ENCODE data around the gene CDC42BPA.

GRCh38 chr1:226971765-226972164 is 346.5 kb downstream of the CDC42BPA start:
- TF ChIP-seq POLR2AphosphoS5 (IDR thresholded peaks at IDR 0.05; ENCODE audit: low read depth, low read length) (no peak), SIN3A (IDR thresholded peaks at IDR 0.05; ENCODE audit: borderline replicate concordance, insufficient read depth, low read length) (no peak), TAF1 (IDR thresholded peaks at IDR 0.05; ENCODE audit: borderline replicate concordance, insufficient read depth, low read length) (no peak)
